Endothelial cell of umbilical vein (primary cell): ENCODE measurements around the gene ADRA2C.

Experiments used
- EZH2 ChIP-seq: IDR thresholded peaks from 2 replicates; pipeline ENCODE4 v1.6.1; 2012; ENCODE audit warnings: borderline replicate concordance, low read depth, mild to moderate bottlenecking, moderate library complexity, low read length, inconsistent platforms; ENCODE audit not compliant: severe bottlenecking
- FOS ChIP-seq: IDR thresholded peaks from 2 replicates; pipeline ENCODE4 v1.6.1; 2011; ENCODE audit warnings: mild to moderate bottlenecking, low read length, moderate library complexity, borderline replicate concordance; ENCODE audit not compliant: insufficient read depth
- GATA2 ChIP-seq: IDR thresholded peaks from 2 replicates; pipeline ENCODE4 v1.7.0; 2011; ENCODE audit warnings: low read depth, mild to moderate bottlenecking, moderate library complexity, mixed read lengths, low read length; ENCODE audit not compliant: insufficient read length, insufficient read depth
- JUN ChIP-seq: IDR thresholded peaks from 2 replicates; pipeline ENCODE4 v1.6.1; 2011; ENCODE audit warnings: borderline replicate concordance, low read depth; ENCODE audit not compliant: insufficient read length, insufficient read depth
- MYC ChIP-seq: IDR thresholded peaks from one replicate; pipeline ENCODE4 v1.6.1; 2011; ENCODE audit warnings: mild to moderate bottlenecking, low read depth, low read length
- POLR2A ChIP-seq: IDR thresholded peaks from 2 replicates; pipeline ENCODE4 v1.6.1; 2012; ENCODE audit warnings: low read depth, mild to moderate bottlenecking, control low read depth, low read length
- POLR2AphosphoS5 ChIP-seq: IDR thresholded peaks from 2 replicates; pipeline ENCODE4 v1.6.1; 2012; ENCODE audit warnings: low read depth, mild to moderate bottlenecking, control low read depth, low read length, moderate library complexity; ENCODE audit not compliant: insufficient read depth
- TF ChIP-seq, protein P1 (sequence below), 2 donors: IDR thresholded peaks; 1 replicate in 1 of 2; 2 replicates in 1 of 2; pipeline ENCODE4 v1.5.1; 2011; ENCODE audit warnings: low read length in 2 of 2, mild to moderate bottlenecking in 2 of 2, moderate library complexity in 2 of 2, control low read depth in 1 of 2, inconsistent platforms in 1 of 2, low read depth in 1 of 2; ENCODE audit not compliant: insufficient read depth in 1 of 2; ENCODE audit errors: extremely low read depth in 1 of 2
- TF ChIP-seq, protein P2 (sequence below): IDR thresholded peaks from 2 replicates; pipeline ENCODE4 v1.6.1; 2011; ENCODE audit not compliant: insufficient read depth, insufficient read length

DNA sequence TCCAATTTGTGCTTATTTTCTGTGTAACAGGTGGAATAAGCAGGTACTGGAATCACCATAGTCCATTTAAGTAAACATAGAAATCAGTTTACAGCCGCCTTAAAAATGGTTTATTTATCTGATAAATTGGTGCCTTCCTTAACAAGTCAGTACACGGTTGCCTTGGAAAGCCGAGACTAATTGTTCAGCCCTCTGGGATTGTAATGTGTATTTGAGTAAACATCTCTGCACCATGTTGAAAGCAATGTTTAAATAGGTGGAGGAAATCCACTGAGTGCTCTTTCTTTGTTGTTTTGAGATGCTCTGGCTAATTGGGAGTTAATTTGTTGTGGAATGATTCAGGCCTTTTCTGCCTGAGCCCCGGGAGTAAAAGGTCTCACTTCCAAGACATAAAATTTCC, 45.7 kb upstream of the ADRA2C start:
- TF ChIP-seq POLR2A (no peak), JUN (no peak), GATA2 (no peak), FOS (no peak), POLR2AphosphoS5 (no peak), EZH2 (no peak), MYC (no peak)
- TF ChIP-seq, protein P1, sequence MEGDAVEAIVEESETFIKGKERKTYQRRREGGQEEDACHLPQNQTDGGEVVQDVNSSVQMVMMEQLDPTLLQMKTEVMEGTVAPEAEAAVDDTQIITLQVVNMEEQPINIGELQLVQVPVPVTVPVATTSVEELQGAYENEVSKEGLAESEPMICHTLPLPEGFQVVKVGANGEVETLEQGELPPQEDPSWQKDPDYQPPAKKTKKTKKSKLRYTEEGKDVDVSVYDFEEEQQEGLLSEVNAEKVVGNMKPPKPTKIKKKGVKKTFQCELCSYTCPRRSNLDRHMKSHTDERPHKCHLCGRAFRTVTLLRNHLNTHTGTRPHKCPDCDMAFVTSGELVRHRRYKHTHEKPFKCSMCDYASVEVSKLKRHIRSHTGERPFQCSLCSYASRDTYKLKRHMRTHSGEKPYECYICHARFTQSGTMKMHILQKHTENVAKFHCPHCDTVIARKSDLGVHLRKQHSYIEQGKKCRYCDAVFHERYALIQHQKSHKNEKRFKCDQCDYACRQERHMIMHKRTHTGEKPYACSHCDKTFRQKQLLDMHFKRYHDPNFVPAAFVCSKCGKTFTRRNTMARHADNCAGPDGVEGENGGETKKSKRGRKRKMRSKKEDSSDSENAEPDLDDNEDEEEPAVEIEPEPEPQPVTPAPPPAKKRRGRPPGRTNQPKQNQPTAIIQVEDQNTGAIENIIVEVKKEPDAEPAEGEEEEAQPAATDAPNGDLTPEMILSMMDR (IDR thresholded peaks at IDR 0.05; ENCODE audit: extremely low read depth in 1 of 2, insufficient read depth in 1 of 2, low read depth in 1 of 2, low read length in 2 of 2), result no peak
- TF ChIP-seq, protein P2, sequence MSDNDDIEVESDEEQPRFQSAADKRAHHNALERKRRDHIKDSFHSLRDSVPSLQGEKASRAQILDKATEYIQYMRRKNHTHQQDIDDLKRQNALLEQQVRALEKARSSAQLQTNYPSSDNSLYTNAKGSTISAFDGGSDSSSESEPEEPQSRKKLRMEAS, result no peak
